ENCODE data around the gene TPSB2.

Gene TPSB2

GRCh38 chr16:1222553-1223354, 7.2 kb downstream of the TPSB2 start:
- TF ChIP-seq EZH2phosphoT487 (IDR thresholded peaks at IDR 0.05; ENCODE audit: borderline replicate concordance, low read length) = no peak
- TF ChIP-seq, protein P1, sequence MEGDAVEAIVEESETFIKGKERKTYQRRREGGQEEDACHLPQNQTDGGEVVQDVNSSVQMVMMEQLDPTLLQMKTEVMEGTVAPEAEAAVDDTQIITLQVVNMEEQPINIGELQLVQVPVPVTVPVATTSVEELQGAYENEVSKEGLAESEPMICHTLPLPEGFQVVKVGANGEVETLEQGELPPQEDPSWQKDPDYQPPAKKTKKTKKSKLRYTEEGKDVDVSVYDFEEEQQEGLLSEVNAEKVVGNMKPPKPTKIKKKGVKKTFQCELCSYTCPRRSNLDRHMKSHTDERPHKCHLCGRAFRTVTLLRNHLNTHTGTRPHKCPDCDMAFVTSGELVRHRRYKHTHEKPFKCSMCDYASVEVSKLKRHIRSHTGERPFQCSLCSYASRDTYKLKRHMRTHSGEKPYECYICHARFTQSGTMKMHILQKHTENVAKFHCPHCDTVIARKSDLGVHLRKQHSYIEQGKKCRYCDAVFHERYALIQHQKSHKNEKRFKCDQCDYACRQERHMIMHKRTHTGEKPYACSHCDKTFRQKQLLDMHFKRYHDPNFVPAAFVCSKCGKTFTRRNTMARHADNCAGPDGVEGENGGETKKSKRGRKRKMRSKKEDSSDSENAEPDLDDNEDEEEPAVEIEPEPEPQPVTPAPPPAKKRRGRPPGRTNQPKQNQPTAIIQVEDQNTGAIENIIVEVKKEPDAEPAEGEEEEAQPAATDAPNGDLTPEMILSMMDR (IDR thresholded peaks at IDR 0.05; ENCODE audit: low read depth, low read length, poor library complexity, severe bottlenecking) = no peak
- Histone ChIP-seq H3K27me3 (ENCODE audit: control insufficient read depth, low read length) (no peaks in the 10 kb centered on the region), H3K4me3 (ENCODE audit: low read length) (no peak overlapping the region), H3K4me2 (ENCODE audit: low read length) (no peak overlapping the region), H3K36me3 (ENCODE audit: control insufficient read depth, low read length) (no peaks in the 10 kb centered on the region), H3F3A (ENCODE audit: control insufficient read depth, insufficient read depth) (no peaks in the 10 kb centered on the region), H3K79me2 (ENCODE audit: control insufficient read depth, low read length) (no peaks in the 10 kb centered on the region), H4K20me1 (ENCODE audit: control insufficient read depth, insufficient read depth, low read depth, low read length) (no peaks in the 10 kb centered on the region), H3K27ac (ENCODE audit: low read depth, low read length) (no peak overlapping the region), H3K4me1 (ENCODE audit: control insufficient read depth, low read length) (no peaks in the 10 kb centered on the region), H3K9me3 (ENCODE audit: control insufficient read depth, insufficient read depth, low read length) (no peaks in the 10 kb centered on the region), H3K9me2 (replicated peaks; ENCODE audit: control insufficient read depth, low read length) (no peaks in the 10 kb centered on the region)

DNA sequence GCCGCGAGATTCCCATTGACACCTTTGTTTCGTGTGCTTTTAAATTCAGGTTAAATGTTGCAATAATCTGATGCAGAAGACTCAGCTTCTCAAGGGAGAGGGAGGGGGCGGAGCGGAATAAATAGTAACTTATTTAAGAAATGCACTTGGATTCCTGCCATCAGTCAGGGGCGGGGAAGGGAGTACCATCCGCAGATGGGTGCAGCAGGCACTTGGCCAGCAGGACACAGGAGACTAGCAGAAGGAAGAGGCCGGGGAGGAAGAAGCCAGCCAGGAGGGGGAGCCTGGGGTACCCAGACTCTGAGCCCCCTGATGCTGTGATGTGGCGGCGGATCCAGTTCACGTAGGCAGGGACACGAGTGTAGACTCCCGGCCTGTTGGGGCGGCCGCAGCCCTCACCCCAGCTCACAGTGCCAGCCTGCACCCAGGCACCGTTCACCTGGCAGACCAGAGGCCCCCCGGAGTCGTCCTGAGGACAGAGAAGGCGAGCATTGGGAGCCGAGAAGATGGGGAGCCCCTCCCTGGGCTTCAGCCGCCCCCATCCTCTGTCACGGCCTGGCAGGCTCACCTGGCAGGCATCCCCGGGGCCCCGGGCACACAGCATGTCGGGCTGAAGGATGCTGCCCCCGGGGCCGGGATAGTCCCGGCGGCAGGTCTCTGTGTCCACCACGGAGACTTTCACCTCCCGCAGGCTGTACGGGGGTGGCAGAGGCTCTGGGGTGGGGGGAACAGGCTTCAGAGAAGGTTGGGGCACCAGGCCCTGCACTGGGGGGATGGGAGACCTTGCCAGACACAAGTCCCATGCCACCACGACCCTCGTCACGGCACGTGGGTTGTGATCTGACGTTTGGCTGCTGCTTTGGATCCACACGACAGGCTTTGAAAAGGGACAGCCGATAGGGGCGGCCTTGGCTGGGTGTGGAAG, 8.1 kb downstream of the TPSB2 start:
- Histone ChIP-seq H4K20me1 (ENCODE audit: control insufficient read depth, insufficient read depth, low read depth, low read length) (no peaks in the 10 kb centered on the region), H3K9me2 (replicated peaks; ENCODE audit: control insufficient read depth, low read length) (no peaks in the 10 kb centered on the region), H3K27ac (ENCODE audit: low read depth, low read length) (no peak overlapping the region), H3K36me3 (ENCODE audit: control insufficient read depth, low read length) (no peaks in the 10 kb centered on the region), H3K27me3 (ENCODE audit: control insufficient read depth, low read length) (no peaks in the 10 kb centered on the region), H3K4me3 (ENCODE audit: low read length) (no peak overlapping the region), H3K9me3 (ENCODE audit: control insufficient read depth, insufficient read depth, low read length) (no peaks in the 10 kb centered on the region), H3F3A (ENCODE audit: control insufficient read depth, insufficient read depth) (no peaks in the 10 kb centered on the region), H3K79me2 (ENCODE audit: control insufficient read depth, low read length) (no peaks in the 10 kb centered on the region), H3K4me1 (ENCODE audit: control insufficient read depth, low read length) (no peaks in the 10 kb centered on the region), H3K4me2 (ENCODE audit: low read length) (no peak overlapping the region)
- TF ChIP-seq, protein P1 (IDR thresholded peaks at IDR 0.05; ENCODE audit: low read depth, low read length, poor library complexity, severe bottlenecking) = no peak
- TF ChIP-seq EZH2phosphoT487 (IDR thresholded peaks at IDR 0.05; ENCODE audit: borderline replicate concordance, low read length) = no peak

DNA sequence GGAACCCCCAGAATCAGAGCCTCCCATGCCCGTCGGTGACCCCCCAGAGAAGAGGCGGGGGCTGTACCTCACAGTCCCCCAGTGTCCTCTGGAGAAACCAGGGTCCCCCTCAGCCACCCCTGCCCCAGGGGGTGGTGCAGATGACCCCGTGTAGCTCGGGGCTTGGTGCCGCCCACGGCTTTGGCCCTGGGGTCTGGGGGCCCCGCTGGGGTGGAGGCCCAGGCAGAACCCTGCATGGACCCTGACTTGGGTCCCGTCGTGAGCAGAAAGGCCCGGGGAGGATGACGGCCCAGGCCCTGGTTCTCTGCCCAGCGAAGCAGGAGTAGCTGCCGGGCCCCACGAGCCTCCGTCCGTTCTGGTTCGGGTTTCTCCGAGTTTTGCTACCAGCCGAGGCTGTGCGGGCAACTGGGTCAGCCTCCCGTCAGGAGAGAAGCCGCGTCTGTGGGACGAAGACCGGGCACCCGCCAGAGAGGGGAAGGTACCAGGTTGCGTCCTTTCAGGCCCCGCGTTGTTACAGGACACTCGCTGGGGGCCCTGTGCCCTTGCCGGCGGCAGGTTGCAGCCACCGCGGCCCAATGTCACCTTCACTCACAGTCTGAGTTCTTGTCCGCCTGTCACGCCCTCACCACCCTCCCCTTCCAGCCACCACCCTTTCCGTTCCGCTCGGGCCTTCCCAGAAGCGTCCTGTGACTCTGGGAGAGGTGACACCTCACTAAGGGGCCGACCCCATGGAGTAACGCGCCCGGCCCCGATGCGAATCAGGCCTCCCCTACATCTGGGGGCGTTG, 8.9 kb downstream of the TPSB2 start:
- H3K27ac ChIP-seq (ENCODE audit: low read depth, low read length) = no peak overlapping the region
- H3K79me2 ChIP-seq (ENCODE audit: control insufficient read depth, low read length) = no peaks in the 10 kb centered on the region
- TF ChIP-seq EZH2phosphoT487 (IDR thresholded peaks at IDR 0.05; ENCODE audit: borderline replicate concordance, low read length) = no peak
- TF ChIP-seq, protein P1 (IDR thresholded peaks at IDR 0.05; ENCODE audit: low read depth, low read length, poor library complexity, severe bottlenecking) = no peak
- H3K27me3 ChIP-seq (ENCODE audit: control insufficient read depth, low read length) = no peaks in the 10 kb centered on the region
- no peaks in the 10 kb centered on the region for H3K4me1 ChIP-seq (ENCODE audit: control insufficient read depth, low read length)
- H3K36me3 ChIP-seq (ENCODE audit: control insufficient read depth, low read length) = no peaks in the 10 kb centered on the region
- no peaks in the 10 kb centered on the region for H3K9me3 ChIP-seq (ENCODE audit: control insufficient read depth, insufficient read depth, low read length)
- no peak overlapping the region for H3K4me2 ChIP-seq (ENCODE audit: low read length)
- H3K4me3 ChIP-seq (ENCODE audit: low read length) = no peak overlapping the region
- H3K9me2 ChIP-seq (replicated peaks; ENCODE audit: control insufficient read depth, low read length) = no peaks in the 10 kb centered on the region
- H3F3A ChIP-seq (ENCODE audit: control insufficient read depth, insufficient read depth) = no peaks in the 10 kb centered on the region
- H4K20me1 ChIP-seq (ENCODE audit: control insufficient read depth, insufficient read depth, low read depth, low read length) = no peaks in the 10 kb centered on the region

Data from DOHH2 (cell line).